GM19023 (cell line): Measurements from ENCODE around the gene NADSYN1.

Experiments
- ATAC-seq: cut with Tn5 transposase; IDR thresholded peaks from one replicate; pipeline ENCODE4 v1.9.1; 2021; ENCODE audit warnings: mild to moderate bottlenecking, moderate library complexity; ENCODE audit not compliant: unreplicated experiment

Gene NADSYN1

DNA sequence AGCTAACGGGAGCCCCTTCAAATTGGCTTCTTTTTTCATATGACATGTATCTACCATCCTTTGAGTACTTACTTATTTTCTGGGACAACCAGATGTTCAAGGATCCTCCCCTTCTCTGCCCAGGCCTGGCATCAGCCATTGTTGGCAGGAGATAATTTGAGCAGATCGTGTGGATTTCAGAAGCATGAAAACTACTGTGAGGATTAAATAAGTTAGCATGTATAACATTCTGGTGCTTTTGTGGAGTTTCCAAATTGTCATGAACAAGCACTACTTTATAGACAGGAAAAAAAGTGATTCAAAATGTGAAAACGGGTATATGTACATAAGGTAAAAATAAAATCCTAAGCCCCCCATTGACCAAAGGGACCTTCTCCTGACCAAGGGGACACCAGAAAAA, 2.1 kb upstream of the NADSYN1 start:
- ATAC-seq = no peak

DNA sequence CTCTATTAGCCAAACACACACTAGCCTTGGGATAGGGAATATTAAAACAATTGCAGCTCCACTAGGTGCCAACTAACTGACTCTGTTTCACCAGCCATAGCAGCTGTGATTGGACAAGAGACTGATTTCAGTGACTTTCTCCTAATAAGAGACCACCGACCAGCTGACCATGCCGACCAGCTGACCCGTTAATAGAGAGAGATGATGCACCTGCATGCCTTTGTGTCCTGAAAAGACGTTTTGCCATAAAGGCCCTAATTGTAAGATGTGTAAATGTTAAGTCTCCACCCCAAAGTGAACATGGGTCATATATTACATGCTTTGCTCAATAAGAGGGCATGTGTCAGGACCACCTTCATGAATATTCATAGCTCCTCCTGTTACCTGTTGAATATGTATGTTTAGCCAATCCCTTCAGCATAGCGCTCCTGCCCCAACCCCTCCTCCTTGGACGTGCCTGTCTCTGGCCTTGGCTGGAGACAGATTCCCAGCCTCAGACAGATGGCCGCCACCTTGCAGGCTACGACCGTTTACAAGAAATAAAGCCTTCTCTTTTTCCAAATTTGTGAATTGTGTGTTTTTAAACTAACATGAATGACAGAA, 1.3 kb upstream of the NADSYN1 start:
- ATAC-seq = no peak

GRCh38 chr11:71452199-71453036, 585 bp upstream of the NADSYN1 start:
- no peak for ATAC-seq

DNA sequence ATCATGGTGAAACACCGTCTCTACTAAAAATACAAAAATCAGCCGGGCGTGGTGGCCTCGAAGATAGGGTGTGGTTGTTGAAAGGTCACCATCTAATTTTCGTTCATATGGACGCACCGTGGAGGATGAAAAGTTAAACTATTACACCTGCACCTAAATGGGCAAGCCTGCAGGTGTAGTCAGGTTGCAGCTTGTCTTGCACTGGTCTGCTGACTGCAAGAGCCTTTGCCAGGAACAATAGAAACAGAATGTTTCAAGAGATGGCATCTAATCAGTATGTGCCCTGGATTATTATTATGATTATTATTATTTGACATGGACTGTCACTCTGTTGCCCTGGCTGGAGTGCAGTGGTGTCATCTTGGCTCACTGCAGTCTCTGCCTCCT, 908 bp downstream of the NADSYN1 start:
- ATAC-seq = no peak

- no peak for ATAC-seq
Observed at GRCh38 chr11:71454470-71455113, 1.6 kb downstream of the NADSYN1 start.

- ATAC-seq = no peak
Observed at GRCh38 chr11:71456294-71456693, 3.3 kb downstream of the NADSYN1 start.

DNA sequence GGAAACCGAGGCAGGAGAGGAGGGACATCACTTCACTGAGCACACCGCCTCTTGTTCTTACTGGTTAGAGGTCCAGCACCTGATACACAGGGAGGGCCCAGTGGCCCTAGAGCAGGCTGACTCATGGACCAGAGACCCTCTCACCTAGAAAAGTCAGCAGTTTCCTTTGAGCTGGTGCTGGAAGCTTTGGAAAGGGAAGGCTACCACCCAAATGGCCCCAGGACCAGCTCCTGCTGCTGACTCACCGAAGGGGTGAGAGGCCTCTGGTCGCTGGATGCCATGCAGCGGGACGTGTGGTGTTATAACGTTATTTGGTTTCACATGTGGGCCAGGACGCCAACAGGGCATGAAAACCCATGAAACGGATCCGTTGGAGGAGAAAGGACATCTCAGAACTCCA, 3.8 kb downstream of the NADSYN1 start:
- no peak for ATAC-seq

- ATAC-seq = no peak
Observed at GRCh38 chr11:71458146-71459070, 5.4 kb downstream of the NADSYN1 start.

DNA sequence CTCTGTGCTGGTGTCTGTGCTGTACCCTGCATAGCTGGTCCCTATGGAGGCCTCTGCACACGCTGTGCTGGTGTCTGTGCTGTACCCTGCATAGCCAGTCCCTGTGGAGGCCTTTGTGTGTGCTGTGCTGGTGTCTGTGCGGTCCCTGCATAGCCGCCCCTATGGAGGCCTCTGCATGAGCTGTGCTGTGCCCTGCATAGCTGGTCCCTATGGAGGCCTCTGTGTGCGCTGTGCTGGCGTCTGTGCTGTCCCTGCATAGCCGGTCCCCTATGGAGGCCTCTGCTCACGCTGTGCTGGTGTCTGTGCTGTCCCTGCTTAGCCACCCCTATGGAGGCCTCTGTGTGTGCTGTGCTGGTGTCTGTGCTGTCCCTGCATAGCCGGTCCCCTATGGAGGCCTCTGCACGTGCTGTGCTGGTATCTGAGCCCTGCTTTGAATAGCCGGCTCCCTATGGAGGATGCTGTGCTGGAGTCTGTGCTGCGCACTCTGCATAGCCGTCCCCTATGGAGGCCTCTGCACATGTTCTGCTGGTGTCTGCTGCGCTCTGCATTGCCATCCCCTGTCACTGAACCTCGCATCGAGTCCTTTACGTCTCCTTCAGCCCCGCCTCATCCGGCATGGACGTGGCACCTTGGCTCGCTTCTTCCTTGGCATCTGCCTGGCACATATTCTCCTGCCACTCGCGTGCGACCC, 6.2 kb downstream of the NADSYN1 start:
- ATAC-seq = no peak

GRCh38 chr11:71459767-71460320, 6.8 kb downstream of the NADSYN1 start:
- no peak for ATAC-seq

DNA sequence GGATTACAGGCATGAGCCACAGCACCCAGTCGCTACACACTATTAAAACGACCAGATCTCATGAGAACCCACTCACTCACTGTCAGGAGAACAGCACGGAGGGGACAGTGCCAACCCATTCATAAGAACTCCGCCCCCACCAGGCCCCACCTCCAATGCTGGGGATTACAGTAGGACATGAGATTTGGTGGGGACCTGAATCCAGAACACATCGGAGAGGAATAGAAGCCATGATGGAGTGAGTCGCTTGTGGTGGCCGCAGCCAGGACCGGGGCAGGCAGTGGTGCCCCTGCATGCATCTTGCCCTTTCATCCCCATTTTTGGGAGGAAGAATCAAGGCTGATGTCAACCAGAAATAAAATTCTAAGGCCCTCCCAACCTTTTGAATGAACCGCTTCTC, 8.7 kb downstream of the NADSYN1 start:
- ATAC-seq = no peak

GRCh38 chr11:71462726-71463125, 9.7 kb downstream of the NADSYN1 start:
- no peak for ATAC-seq

- ATAC-seq = no peak
Observed at GRCh38 chr11:71463331-71464211, 10.6 kb downstream of the NADSYN1 start.

DNA sequence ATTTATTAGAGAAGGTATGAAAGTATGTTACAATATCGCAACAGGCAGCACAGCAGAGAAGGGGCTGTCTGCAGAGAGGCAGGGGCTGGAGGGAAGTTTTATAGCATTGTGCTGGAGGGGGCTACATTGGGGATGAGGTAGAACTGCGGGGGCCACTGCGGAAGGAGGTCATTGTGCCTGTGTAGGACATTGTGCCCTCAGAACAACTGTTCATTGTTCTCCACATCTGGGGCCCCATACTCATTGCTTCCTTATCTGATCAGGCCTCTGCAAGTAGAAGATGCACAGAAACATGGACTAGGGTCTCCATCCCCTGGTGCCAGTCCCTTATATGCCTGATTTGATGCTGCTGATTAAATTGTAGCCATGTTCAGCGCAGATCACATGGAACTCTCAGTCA, 12.1 kb downstream of the NADSYN1 start:
- ATAC-seq = no peak

DNA sequence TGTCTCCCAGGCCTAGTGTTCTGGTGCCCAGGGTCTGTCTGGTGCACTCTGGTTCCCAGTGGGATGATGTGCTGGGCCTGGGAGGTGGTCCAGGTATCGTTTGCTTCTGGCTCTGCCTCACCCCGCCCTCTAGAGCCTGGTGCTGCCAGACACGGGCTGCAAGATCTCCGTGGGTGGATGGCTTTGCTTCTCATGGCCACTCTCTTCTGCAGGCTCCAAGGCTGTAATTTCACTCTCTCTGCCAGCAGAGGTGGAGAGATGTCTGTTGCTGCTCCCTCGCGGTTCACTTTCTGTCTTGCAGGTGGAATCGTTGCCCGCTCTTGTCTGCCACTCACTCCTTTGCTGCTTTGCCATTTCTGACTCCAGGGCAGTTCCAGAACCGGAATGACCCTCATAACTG, 13.4 kb downstream of the NADSYN1 start:
- no peak for ATAC-seq

GRCh38 chr11:71467164-71467563, 14.2 kb downstream of the NADSYN1 start:
- no peak for ATAC-seq

DNA sequence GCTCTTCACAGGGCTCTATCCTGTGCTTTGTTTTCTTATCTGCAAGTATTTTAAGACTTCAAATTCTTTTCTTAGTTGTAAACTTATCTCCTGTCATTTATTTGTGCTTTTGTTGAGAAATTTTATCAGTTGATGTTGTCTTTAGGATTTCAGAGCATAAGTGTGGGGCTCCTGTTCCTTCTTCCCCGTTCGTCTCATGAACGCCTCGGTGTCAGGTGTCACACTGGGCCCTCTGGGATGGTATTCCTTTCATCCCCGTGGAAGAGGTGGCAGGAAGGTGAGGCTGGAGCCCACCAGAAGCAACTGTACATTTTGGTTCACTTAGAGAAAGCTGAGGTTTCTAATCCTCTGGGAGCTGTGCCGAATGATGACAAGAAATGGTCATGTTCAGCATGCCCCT, 17.9 kb downstream of the NADSYN1 start:
- no peak for ATAC-seq

- no peak for ATAC-seq
Observed at GRCh38 chr11:71472357-71472885, 19.4 kb downstream of the NADSYN1 start.
